ENCODE results near the gene RDH5.

RDH5 gene

GRCh38 chr12:55724940-55725309 lies 4.7 kb downstream of the RDH5 start:
- TF ChIP-seq CTCF (IDR thresholded peaks at IDR 0.05; ENCODE audit: insufficient read depth, low read length, poor library complexity, severe bottlenecking), result no peak
- DNase-seq (ENCODE audit: extremely low read depth, insufficient read length), result no peak
- Histone ChIP-seq H3K4me3 (replicated peaks; ENCODE audit: low read depth, low read length) (no peak overlapping the region), H3K27me3 (replicated peaks; ENCODE audit: control insufficient read depth, insufficient read depth, low read length) (no peaks in the 10 kb centered on the region), H3K36me3 (ENCODE audit: control insufficient read depth, insufficient read depth, low read length) (peaks cover 9% of the 10 kb centered on the region)

GRCh38 chr12:55725556-55725955 lies 5.4 kb downstream of the RDH5 start:
- Histone ChIP-seq H3K27me3 (replicated peaks; ENCODE audit: control insufficient read depth, insufficient read depth, low read length) (no peaks in the 10 kb centered on the region), H3K36me3 (ENCODE audit: control insufficient read depth, insufficient read depth, low read length) (peaks cover 9% of the 10 kb centered on the region), H3K4me3 (replicated peaks; ENCODE audit: low read depth, low read length) (no peak overlapping the region)
- TF ChIP-seq CTCF (IDR thresholded peaks at IDR 0.05; ENCODE audit: insufficient read depth, low read length, poor library complexity, severe bottlenecking), result no peak
- no peak for DNase-seq (ENCODE audit: extremely low read depth, insufficient read length)

- no peak for DNase-seq (ENCODE audit: extremely low read depth, insufficient read length)
- no peak for TF ChIP-seq CTCF (IDR thresholded peaks at IDR 0.05; ENCODE audit: insufficient read depth, low read length, poor library complexity, severe bottlenecking)
- no peak overlapping the region for H3K4me3 ChIP-seq (replicated peaks; ENCODE audit: low read depth, low read length)
- H3K36me3 ChIP-seq (ENCODE audit: control insufficient read depth, insufficient read depth, low read length), result peaks cover 7% of the 10 kb centered on the region
- H3K27me3 ChIP-seq (replicated peaks; ENCODE audit: control insufficient read depth, insufficient read depth, low read length), result no peaks in the 10 kb centered on the region
Observed at GRCh38 chr12:55726971-55727370, 6.8 kb downstream of the RDH5 start.

GRCh38 chr12:55727643-55728185 lies 7.5 kb downstream of the RDH5 start:
- no peak for DNase-seq (ENCODE audit: extremely low read depth, insufficient read length)
- TF ChIP-seq CTCF (IDR thresholded peaks at IDR 0.05; ENCODE audit: insufficient read depth, low read length, poor library complexity, severe bottlenecking), result no peak
- no peaks in the 10 kb centered on the region for H3K27me3 ChIP-seq (replicated peaks; ENCODE audit: control insufficient read depth, insufficient read depth, low read length)
- H3K4me3 ChIP-seq (replicated peaks; ENCODE audit: low read depth, low read length), result peak overlapping the region; percentile 88
- peaks cover 7% of the 10 kb centered on the region for H3K36me3 ChIP-seq (ENCODE audit: control insufficient read depth, insufficient read depth, low read length)

- H3K4me3 ChIP-seq (replicated peaks; ENCODE audit: low read depth, low read length), result peak overlapping the region; percentile 88
- peaks cover 7% of the 10 kb centered on the region for H3K36me3 ChIP-seq (ENCODE audit: control insufficient read depth, insufficient read depth, low read length)
- no peak for DNase-seq (ENCODE audit: extremely low read depth, insufficient read length)
- no peaks in the 10 kb centered on the region for H3K27me3 ChIP-seq (replicated peaks; ENCODE audit: control insufficient read depth, insufficient read depth, low read length)
- no peak for TF ChIP-seq CTCF (IDR thresholded peaks at IDR 0.05; ENCODE audit: insufficient read depth, low read length, poor library complexity, severe bottlenecking)
Observed at GRCh38 chr12:55728186-55728938, 8.2 kb downstream of the RDH5 start.

All from GM06990 (cell line).